Stimulated activated CD4-positive, alpha-beta T cell treated with anti-CD3 and anti-CD28 coated beads, Interleukin-15, amount 100 ng/mL, for 24 hours (primary cell): ENCODE data around the gene AFAP1L2.
"Not testable (repeated sequence)": the region's sequence is repeated elsewhere in the genome, so short reads cannot be mapped to it uniquely, and the experiment has no call there.

Experiments used
- DNase-seq: peaks from one replicate; pipeline ENCODE4 v3.0.0-alpha.2; 2020

AFAP1L2 gene

GRCh38 chr10:114334301-114334700 lies 70.0 kb downstream of the AFAP1L2 start:
- DNase-seq: no peak

GRCh38 chr10:114333441-114333840 lies 70.9 kb downstream of the AFAP1L2 start:
- not testable (repeated sequence) for DNase-seq

GRCh38 chr10:114332301-114333192 lies 71.8 kb downstream of the AFAP1L2 start:
- no peak for DNase-seq

- no peak for DNase-seq
Measured at GRCh38 chr10:114329634-114330365, 74.5 kb downstream of the AFAP1L2 start.

- DNase-seq: no peak
Measured at GRCh38 chr10:114328874-114329273, 75.4 kb downstream of the AFAP1L2 start.

- no peak for DNase-seq
Measured at GRCh38 chr10:114328441-114328812, 75.9 kb downstream of the AFAP1L2 start.

GRCh38 chr10:114327537-114328440 lies 76.5 kb downstream of the AFAP1L2 start:
- no peak for DNase-seq

GRCh38 chr10:114326795-114327194 lies 77.5 kb downstream of the AFAP1L2 start:
- DNase-seq: no peak

- no peak for DNase-seq
Measured at GRCh38 chr10:114323023-114323422, 81.3 kb downstream of the AFAP1L2 start.

GRCh38 chr10:114322344-114322743 lies 82.0 kb downstream of the AFAP1L2 start:
- no peak for DNase-seq

GRCh38 chr10:114320249-114321116 lies 83.8 kb downstream of the AFAP1L2 start:
- DNase-seq: no peak

- no peak for DNase-seq
Measured at GRCh38 chr10:114319406-114320248, 84.7 kb downstream of the AFAP1L2 start.

- DNase-seq: no peak
Measured at GRCh38 chr10:114316744-114317143, 87.6 kb downstream of the AFAP1L2 start.

- no peak for DNase-seq
Measured at GRCh38 chr10:114315566-114316420, 88.5 kb downstream of the AFAP1L2 start.

GRCh38 chr10:114313866-114314265 lies 90.4 kb downstream of the AFAP1L2 start:
- no peak for DNase-seq

GRCh38 chr10:114313139-114313538 lies 91.2 kb downstream of the AFAP1L2 start:
- no peak for DNase-seq

GRCh38 chr10:114311496-114312209 lies 92.6 kb downstream of the AFAP1L2 start:
- DNase-seq: no peak

- no peak for DNase-seq
Measured at GRCh38 chr10:114311023-114311422, 93.3 kb downstream of the AFAP1L2 start.

GRCh38 chr10:114310346-114310745 lies 94.0 kb downstream of the AFAP1L2 start:
- DNase-seq: no peak

- no peak for DNase-seq
Measured at GRCh38 chr10:114309364-114309651, 95.0 kb downstream of the AFAP1L2 start.
